Neural cell (in vitro differentiated cells): ENCODE results near the gene ARHGAP24. TPM values are rescaled to one million over a fixed set of nuclear protein-coding genes. Genes with fewer than 3 reads are reported as not detected.

Experiments
- H2AFZ ChIP-seq: fragments of 200-600, 300-800 bp; sonication (generic), shearing (Covaris generic); 2 replicates; pipeline ENCODE4 v1.6.0; 2014; ENCODE audit warnings: low read depth, mild to moderate bottlenecking, antibody characterized with exemption, low read length, moderate library complexity
- H3F3A ChIP-seq: fragments of 200-600 bp; shearing (Covaris generic); 2 replicates; pipeline ENCODE4 v1.6.1; 2016; ENCODE audit warnings: mild to moderate bottlenecking, moderate library complexity, mixed read lengths, antibody characterized with exemption, low read length; ENCODE audit not compliant: insufficient read depth, poor library complexity, severe bottlenecking
- H3K27ac ChIP-seq: fragments of 200-600, 300-800 bp; sonication (generic), shearing (Covaris generic); 2 replicates; pipeline ENCODE4 v1.5.1; 2014; ENCODE audit warnings: mild to moderate bottlenecking, low read length, moderate library complexity
- H3K27me3 ChIP-seq: fragments of 300-800, 200-600 bp; sonication (generic), shearing (Covaris generic); 2 replicates; pipeline ENCODE4 v1.6.0; 2014; ENCODE audit warnings: mild to moderate bottlenecking, low read depth, low read length, moderate library complexity; ENCODE audit not compliant: insufficient read depth
- H3K36me3 ChIP-seq: fragments of 300-800, 200-600 bp; sonication (generic), shearing (Covaris generic); 2 replicates; pipeline ENCODE4 v1.5.1; 2014; ENCODE audit warnings: mild to moderate bottlenecking, antibody characterized with exemption, low read length, moderate library complexity; ENCODE audit not compliant: insufficient read depth
- H3K4me2 ChIP-seq: fragments of 300-800, 200-600 bp; sonication (generic), shearing (Covaris generic); 2 replicates; pipeline ENCODE4 v1.6.0; 2014; ENCODE audit warnings: mild to moderate bottlenecking, low read length
- H3K4me3 ChIP-seq: fragments of 300-800, 200-600 bp; sonication (generic), shearing (Covaris generic); 2 replicates; pipeline ENCODE4 v1.5.1; 2014; ENCODE audit warnings: mild to moderate bottlenecking, low read length, moderate library complexity
- H3K79me2 ChIP-seq: fragments of 200-600 bp; shearing (Covaris generic); replicated peaks from 2 replicates; pipeline ENCODE4 v1.6.0; 2014; ENCODE audit warnings: mild to moderate bottlenecking, low read length, moderate library complexity; ENCODE audit not compliant: insufficient read depth
- H3K9ac ChIP-seq: fragments of 300-800, 200-600 bp; sonication (generic), shearing (Covaris generic); 2 replicates; pipeline ENCODE4 v1.6.1; 2016; ENCODE audit warnings: mild to moderate bottlenecking, low read length, mixed read lengths
- H3K9me2 ChIP-seq: fragments of 200-600 bp; shearing (Covaris generic); 2 replicates; pipeline ENCODE4 v1.6.1; 2016; ENCODE audit warnings: mild to moderate bottlenecking, low read length, mixed read lengths; ENCODE audit not compliant: insufficient read depth
- H3K9me3 ChIP-seq: fragments of 200-600, 300-800 bp; sonication (generic), shearing (Covaris generic); 2 replicates; pipeline ENCODE4 v1.6.1; 2016; ENCODE audit warnings: mild to moderate bottlenecking, mixed run types, low read length, moderate library complexity, mixed read lengths
- H4K20me1 ChIP-seq: fragments of 200-600 bp; shearing (Covaris generic); 2 replicates; pipeline ENCODE4 v1.6.1; 2016; ENCODE audit warnings: mild to moderate bottlenecking, mixed run types; ENCODE audit not compliant: insufficient read depth
- CTCF ChIP-seq: fragments of 450-650 bp; IDR thresholded peaks from 2 replicates; pipeline ENCODE4 v1.5.1; 2014; ENCODE audit warnings: antibody characterized with exemption, mild to moderate bottlenecking, moderate library complexity; ENCODE audit not compliant: poor library complexity, severe bottlenecking
- EP300 ChIP-seq: fragments of 450-650 bp; conservative IDR thresholded peaks from 2 replicates; pipeline ENCODE4 v1.6.1; 2014; ENCODE audit warnings: antibody characterized with exemption, mild to moderate bottlenecking, moderate library complexity; ENCODE audit not compliant: poor library complexity, severe bottlenecking
- EZH2 ChIP-seq: fragments of 200-600, 300-800 bp; shearing (Covaris generic), sonication (generic); IDR thresholded peaks from 2 replicates; pipeline ENCODE4 v1.6.1; 2014; ENCODE audit warnings: antibody characterized with exemption, low read length, borderline replicate concordance, mild to moderate bottlenecking; ENCODE audit not compliant: insufficient read depth, poor library complexity, severe bottlenecking
- MXI1 ChIP-seq: fragments of 450-650 bp; conservative IDR thresholded peaks from 2 replicates; pipeline ENCODE4 v1.6.1; 2014; ENCODE audit warnings: antibody characterized with exemption, mild to moderate bottlenecking; ENCODE audit not compliant: poor library complexity, severe bottlenecking
- POLR2AphosphoS5 ChIP-seq: IDR thresholded peaks from 2 replicates; pipeline ENCODE4 v1.6.1; 2012
- RAD21 ChIP-seq: fragments of 450-650 bp; conservative IDR thresholded peaks from 2 replicates; pipeline ENCODE4 v1.6.1; 2014; ENCODE audit warnings: antibody characterized with exemption, mild to moderate bottlenecking, moderate library complexity
- REST ChIP-seq: IDR thresholded peaks from 2 replicates; pipeline ENCODE4 v1.6.1; 2012; ENCODE audit warnings: borderline replicate concordance
- SMC3 ChIP-seq: fragments of 450-650 bp; conservative IDR thresholded peaks from 2 replicates; pipeline ENCODE4 v1.6.1; 2014; ENCODE audit warnings: antibody characterized with exemption, mild to moderate bottlenecking, moderate library complexity; ENCODE audit not compliant: poor library complexity
- TAF1 ChIP-seq: IDR thresholded peaks from 2 replicates; pipeline ENCODE4 v1.6.1; 2012; ENCODE audit warnings: low read depth
- polyA plus RNA-seq: library from polyadenylated mRNA; depleted of rRNA; stranded (reverse); fragments of >200 nt; gene quantifications from 2 replicates; pipeline ENCODE4 v1.2.3, GENCODE V29; 2014

ARHGAP24 gene
- polyA plus RNA-seq, 1 donor from 2014 or later: 2.9 TPM

GRCh38 chr4:85895755-85896154, 420.8 kb downstream of the ARHGAP24 start:
- no peaks in the 10 kb centered on the region for H4K20me1 ChIP-seq
- H3F3A ChIP-seq: no peaks in the 10 kb centered on the region
- no peak for TF ChIP-seq POLR2AphosphoS5
- no peak for TF ChIP-seq MXI1
- no peak for TF ChIP-seq EZH2
- TF ChIP-seq CTCF: no peak
- no peak for TF ChIP-seq SMC3
- no peak overlapping the region for H3K27ac ChIP-seq
- no peaks in the 10 kb centered on the region for H3K9me3 ChIP-seq
- H3K27me3 ChIP-seq: no peaks in the 10 kb centered on the region
- H3K9ac ChIP-seq: no peak overlapping the region
- no peaks in the 10 kb centered on the region for H3K9me2 ChIP-seq
- no peak overlapping the region for H3K4me3 ChIP-seq
- no peak overlapping the region for H2AFZ ChIP-seq
- H3K36me3 ChIP-seq: no peaks in the 10 kb centered on the region
- H3K79me2 ChIP-seq: no peaks in the 10 kb centered on the region
- no peak overlapping the region for H3K4me2 ChIP-seq

GRCh38 chr4:85898231-85898630, 423.3 kb downstream of the ARHGAP24 start:
- no peaks in the 10 kb centered on the region for H3K36me3 ChIP-seq
- no peaks in the 10 kb centered on the region for H3K27me3 ChIP-seq
- H3K4me2 ChIP-seq: no peak overlapping the region
- no peaks in the 10 kb centered on the region for H3K9me3 ChIP-seq
- no peak overlapping the region for H3K4me3 ChIP-seq
- no peaks in the 10 kb centered on the region for H3K9me2 ChIP-seq
- H3F3A ChIP-seq: no peaks in the 10 kb centered on the region
- no peak overlapping the region for H2AFZ ChIP-seq
- no peaks in the 10 kb centered on the region for H3K79me2 ChIP-seq
- no peak overlapping the region for H3K27ac ChIP-seq
- no peak overlapping the region for H3K9ac ChIP-seq
- no peaks in the 10 kb centered on the region for H4K20me1 ChIP-seq
- TF ChIP-seq POLR2AphosphoS5: no peak
- no peak for TF ChIP-seq EZH2
- TF ChIP-seq SMC3: no peak
- TF ChIP-seq REST: no peak
- TF ChIP-seq EP300: no peak
- no peak for TF ChIP-seq TAF1
- no peak for TF ChIP-seq CTCF
- TF ChIP-seq RAD21: no peak
- TF ChIP-seq MXI1: no peak
